HCT116 (cell line): Measurements from ENCODE around the gene SHC1. TPM values are rescaled to one million over a fixed set of nuclear protein-coding genes. Genes with fewer than 3 reads are reported as not detected.

Experiments
- ATAC-seq: fragments of 200-7000 bp; cut with Tn5 transposase; 2 replicates; pipeline ENCODE4 v1.9.1; 2020; ENCODE audit warnings: mild to moderate bottlenecking, moderate library complexity
- BruUV-seq: library from RNA; stranded (reverse); fragments of 400-500 nt; replicated peaks from 2 replicates; lab custom pipeline; 2021; lab: Mats Ljungman, UMichigan
- CTCF ChIA-PET: fragments of 300-600 bp; sonication (Branson Sonifier 250); formaldehyde crosslinking; loops from one replicate; lab custom pipeline; 2021; ENCODE audit warnings: antibody characterized with exemption; lab: Charles Lee
- POLR2A ChIA-PET: fragments of 300-600, 350-600 bp; sonication (Branson Sonifier 250); formaldehyde crosslinking; loops from one replicate; lab custom pipeline; 2021; ENCODE audit warnings: antibody characterized with exemption; lab: Charles Lee
- RAD21 ChIA-PET, 2 experiments: fragments of 300-600 bp; sonication (Branson Sonifier 250); formaldehyde crosslinking; loops; one replicate each; lab custom pipeline; 2023; ENCODE audit warnings: low total read pairs in 2 of 2; ENCODE audit not compliant: uncharacterized antibody in 2 of 2, unreplicated experiment in 2 of 2, low non-redundant PET in 1 of 2; lab: Charles Lee
- DNase-seq: peaks from one replicate; pipeline ENCODE4 v3.0.0-alpha.2; 2010; ENCODE audit warnings: low read depth, low spot score
- H2AFZ ChIP-seq: fragments of 200-600 bp; shearing (Covaris generic), sonication (generic); 2 replicates; pipeline ENCODE4 v1.6.1; 2017; ENCODE audit warnings: low read depth, mixed run types, mixed read lengths, antibody characterized with exemption, low read length; ENCODE audit not compliant: poor library complexity, severe bottlenecking
- H3K27ac ChIP-seq: 2 replicates; pipeline ENCODE4 v1.5.1; 2012; ENCODE audit warnings: low read depth, low read length
- H3K27me3 ChIP-seq: fragments of 200-600 bp; sonication (generic); 2 replicates; pipeline ENCODE4 v1.6.1; 2016; ENCODE audit warnings: mixed run types, low read length, mixed read lengths; ENCODE audit not compliant: insufficient read depth
- H3K36me3 ChIP-seq, 2 experiments: fragments of 200-500 bp in 1 of 2; fragments of 200-600 bp in 1 of 2; sonication (Bioruptor generic) in 1 of 2; sonication (generic) in 1 of 2; 2 replicates each; pipeline versions ENCODE4 v1.5.1 to v1.6.1; 2014 to 2016; ENCODE audit warnings: low read length in 2 of 2, inconsistent platforms in 1 of 2, mixed read lengths in 1 of 2, mixed run types in 1 of 2; ENCODE audit not compliant: insufficient read depth in 2 of 2, control insufficient read depth in 1 of 2
- H3K4me1 ChIP-seq, 2 experiments: fragments of 200-600 bp in 1 of 2; sonication (generic) in 1 of 2; 2 replicates each; pipeline versions ENCODE4 v1.5.1 to v1.6.1; 2012 to 2017; ENCODE audit warnings: low read length in 2 of 2, inconsistent platforms in 1 of 2, mild to moderate bottlenecking in 1 of 2, mixed read lengths in 1 of 2, mixed run types in 1 of 2, moderate library complexity in 1 of 2; ENCODE audit not compliant: insufficient read depth in 2 of 2, control insufficient read depth in 1 of 2
- H3K4me2 ChIP-seq: fragments of 200-600 bp; sonication (generic); 2 replicates; pipeline ENCODE4 v1.6.1; 2017; ENCODE audit warnings: mixed run types, low read length, mixed read lengths
- H3K4me3 ChIP-seq, 2 experiments: fragments of 200-600 bp in 1 of 2; sonication (generic) in 1 of 2; replicated peaks in 1 of 2; 2 replicates each; pipeline ENCODE4 v1.5.1; 2011 to 2016; ENCODE audit warnings: low read length in 2 of 2, control low read depth in 1 of 2, low read depth in 1 of 2, mild to moderate bottlenecking in 1 of 2, mixed read lengths in 1 of 2, mixed run types in 1 of 2
- H3K79me2 ChIP-seq: fragments of 200-600 bp; sonication (generic); 2 replicates; pipeline ENCODE4 v1.6.1; 2017; ENCODE audit warnings: mild to moderate bottlenecking, mixed run types, low read length, moderate library complexity, mixed read lengths; ENCODE audit not compliant: insufficient read depth
- H3K9ac ChIP-seq: fragments of 200-600 bp; sonication (generic); 2 replicates; pipeline ENCODE4 v1.6.1; 2016; ENCODE audit warnings: low read length, mixed read lengths
- H3K9me2 ChIP-seq: fragments of 200-600 bp; sonication (generic), shearing (Covaris generic); 2 replicates; pipeline ENCODE4 v1.6.1; 2017; ENCODE audit warnings: mixed run types, mild to moderate bottlenecking, moderate library complexity; ENCODE audit not compliant: insufficient read depth
- H3K9me3 ChIP-seq, 2 experiments: fragments of 200-500 bp in 1 of 2; fragments of 200-600 bp in 1 of 2; sonication (Bioruptor generic) in 1 of 2; sonication (generic) in 1 of 2; 2 replicates each; pipeline ENCODE4 v1.6.1; 2014 to 2017; ENCODE audit warnings: low read length in 2 of 2, mixed read lengths in 2 of 2, inconsistent platforms in 1 of 2, low read depth in 1 of 2, mild to moderate bottlenecking in 1 of 2, mixed run types in 1 of 2, moderate library complexity in 1 of 2; ENCODE audit not compliant: control insufficient read depth in 1 of 2, insufficient read depth in 1 of 2
- H4K20me1 ChIP-seq: fragments of 200-600 bp; sonication (generic), shearing (Covaris generic); 2 replicates; pipeline ENCODE4 v1.6.1; 2017; ENCODE audit warnings: mixed run types, mild to moderate bottlenecking, moderate library complexity; ENCODE audit not compliant: insufficient read depth
- CTCF ChIP-seq, 3 experiments: fragments of 200-600 bp in 1 of 3; sonication (generic) in 1 of 3; IDR thresholded peaks in 2 of 3; conservative IDR thresholded peaks in 1 of 3; 2 replicates each; pipeline ENCODE4 v1.5.1; 2012 to 2017; ENCODE audit warnings: low read depth in 2 of 3, low read length in 2 of 3, antibody characterized with exemption in 1 of 3, borderline replicate concordance in 1 of 3, control low read depth in 1 of 3, mild to moderate bottlenecking in 1 of 3, mixed read lengths in 1 of 3, mixed run types in 1 of 3, moderate library complexity in 1 of 3; ENCODE audit not compliant: insufficient read depth in 1 of 3
- EZH2 ChIP-seq: fragments of 200-600 bp; sonication (generic); IDR thresholded peaks from 2 replicates; pipeline ENCODE4 v1.6.1; 2017; ENCODE audit warnings: antibody characterized with exemption, mixed run types
- EZH2phosphoT487 ChIP-seq: fragments of 200-600 bp; IDR thresholded peaks from 2 replicates; pipeline ENCODE4 v1.6.1; 2018; ENCODE audit warnings: antibody characterized with exemption, borderline replicate concordance
- POLR2A ChIP-seq: IDR thresholded peaks from 2 replicates; pipeline ENCODE4 v1.7.0; 2011; ENCODE audit warnings: borderline replicate concordance; ENCODE audit not compliant: insufficient read depth, insufficient read length; ENCODE audit errors: extremely low read depth
- SP1 ChIP-seq: IDR thresholded peaks from 2 replicates; pipeline ENCODE4 v1.6.1; 2012; ENCODE audit warnings: low read depth
- SRF ChIP-seq: IDR thresholded peaks from 2 replicates; pipeline ENCODE4 v1.6.1; 2012; ENCODE audit warnings: low read depth
- ZBTB33 ChIP-seq: IDR thresholded peaks from 2 replicates; pipeline ENCODE4 v1.6.1; 2011; ENCODE audit warnings: mild to moderate bottlenecking, low read length, moderate library complexity; ENCODE audit not compliant: insufficient replicate concordance; ENCODE audit errors: extremely low read depth
- ZFX ChIP-seq: fragments of 450-650 bp; IDR thresholded peaks from 2 replicates; pipeline ENCODE4 v1.6.1; 2017
- intact Hi-C: fragments of 100-400 bp; cut with micrococcal nuclease; formaldehyde crosslinking; loops from 2 replicates; pipeline ENCODE4 v1.10.0; 2022
- total RNA-seq: library from RNA; stranded (reverse); gene quantifications from one replicate; pipeline ENCODE4 v1.2.1, GENCODE V29; 2021; ENCODE audit not compliant: unreplicated experiment

SHC1 gene
- total RNA-seq, 1 experiment from 2014 or later, result 148 TPM

DNA sequence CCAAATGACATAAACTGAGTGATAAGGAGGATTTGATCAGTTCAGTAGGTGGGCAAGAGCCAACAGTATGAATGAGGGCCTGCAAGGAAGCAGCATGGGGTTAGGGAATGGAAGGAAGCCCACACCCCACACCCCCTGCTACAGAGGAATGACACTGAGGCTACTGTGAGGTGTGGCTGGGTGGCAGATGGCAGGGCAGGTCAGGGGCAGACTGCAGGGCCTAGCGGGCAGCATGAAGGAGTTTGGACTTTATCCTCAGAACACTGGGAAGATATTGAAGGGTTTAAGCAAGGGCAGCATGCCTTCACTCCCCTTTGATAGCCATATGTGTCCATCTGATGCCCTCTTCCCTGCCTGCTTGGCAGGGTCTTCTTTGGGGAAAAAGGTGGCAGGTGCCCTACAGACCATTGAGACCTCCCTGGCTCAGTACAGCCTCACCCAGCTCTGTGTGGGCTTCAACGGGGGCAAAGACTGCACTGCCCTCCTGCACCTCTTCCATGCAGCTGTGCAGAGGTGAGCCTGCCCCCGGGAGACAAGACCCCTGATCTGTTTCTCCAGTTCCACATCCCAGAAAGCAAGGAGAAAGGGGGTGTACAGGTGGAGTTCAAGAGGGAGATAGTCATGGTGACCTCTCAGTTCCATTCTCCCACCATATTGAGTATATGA is 18.8 kb upstream of the SHC1 start:
- CTCF ChIA-PET, result interaction anchor here (1.1 kb wide), 1 partner anchor 10 kb away, joined by 3 read pairs; no protein-coding TSS in a partner anchor
- TF ChIP-seq ZFX (no peak), EZH2 (no peak), CTCF (IDR thresholded peaks at IDR 0.05 in 2 of 3, conservative IDR thresholded peaks at IDR 0.05 in 1 of 3; ENCODE audit: borderline replicate concordance in 1 of 3, insufficient read depth in 1 of 3, low read depth in 2 of 3, low read length in 2 of 3) (no peak), EZH2phosphoT487 (no peak), SP1 (no peak), SRF (no peak), ZBTB33 (no peak), POLR2A (no peak)
- ATAC-seq, result no peak
- Histone ChIP-seq H3K4me1 (peaks cover 8 to 25% of the 10 kb centered on the region in 2 experiments; a peak in 3 of 4 replicates), H2AFZ (no peak overlapping the region), H4K20me1 (no peaks in the 10 kb centered on the region), H3K4me2 (no peak overlapping the region), H3K79me2 (peaks cover 53% of the 10 kb centered on the region), H3K9me2 (no peaks in the 10 kb centered on the region), H3K36me3 (peaks cover 12 to 25% of the 10 kb centered on the region in 2 experiments; a peak in 3 of 4 replicates), H3K9me3 (no peaks in the 10 kb centered on the region), H3K27ac (no peak overlapping the region), H3K9ac (no peak overlapping the region), H3K27me3 (no peaks in the 10 kb centered on the region), H3K4me3 (no peak overlapping the region)
- intact Hi-C loops, result no loop called here
- DNase-seq, result no peak
- POLR2A ChIA-PET, result interaction anchor here (1.8 kb wide), 1 partner anchor 17 kb away, joined by 6 read pairs; no protein-coding TSS in a partner anchor
- BruUV-seq, result no TSS peak
- RAD21 ChIA-PET, result no interaction called here
